HepG2 (cell line): ENCODE measurements around the gene MUSK. TPM values are rescaled to one million over a fixed set of nuclear protein-coding genes. Genes with fewer than 3 reads are reported as not detected.

Source experiments
- ATAC-seq: fragments of 200-7000 bp; cut with Tn5 transposase; 3 replicates; pipeline ENCODE4 v1.9.1; 2020; ENCODE audit warnings: mild to moderate bottlenecking, moderate library complexity
- BruUV-seq: library from RNA; stranded (reverse); fragments of 400-500 nt; replicated peaks from 2 replicates; lab custom pipeline; 2021; lab: Mats Ljungman, UMichigan
- CTCF ChIA-PET: fragments of 300-600 bp; formaldehyde crosslinking; extraction: SDS; loops from one replicate; lab custom pipeline; 2021; ENCODE audit warnings: low total read pairs, inconsistent platforms, low intra/inter-chr PET ratio; lab: Yijun Ruan, JAX
- POLR2A ChIA-PET: fragments of 350-600 bp; sonication (Branson Sonifier 250); formaldehyde crosslinking; loops from one replicate; lab custom pipeline; 2020; ENCODE audit warnings: antibody characterized with exemption, inconsistent platforms; lab: Yijun Ruan, JAX
- DNase-seq: peaks from one replicate; pipeline ENCODE4 v3.0.0-alpha.2; 2015; ENCODE audit warnings: low spot score
- FAIRE-seq: peaks from 3 replicates; lab custom pipeline; 2011; peaks lifted over from hg19 to GRCh38; lab: Jason Lieb, UNC
- H2AFZ ChIP-seq: one replicate; pipeline ENCODE4 v1.6.1; 2011; ENCODE audit warnings: low read length, inconsistent platforms
- H3K27ac ChIP-seq: fragments of 300-600 bp; 3 replicates; pipeline ENCODE4 v1.8.0; 2011; ENCODE audit warnings: mixed run types, mild to moderate bottlenecking, mixed read lengths, low read length, inconsistent platforms; ENCODE audit not compliant: insufficient read depth; ENCODE audit errors: extremely low read length
- H3K27me3 ChIP-seq, 2 experiments: fragments of 200-600 bp in 1 of 2; 2 replicates in 1 of 2; 3 replicates in 1 of 2; pipeline versions ENCODE4 v1.6.0 to v1.8.0; 2011; ENCODE audit warnings: low read length in 2 of 2, mild to moderate bottlenecking in 2 of 2, moderate library complexity in 2 of 2, inconsistent platforms in 1 of 2; ENCODE audit not compliant: insufficient read depth in 2 of 2, control insufficient read depth in 1 of 2
- H3K36me3 ChIP-seq, 2 experiments: fragments of 200-600 bp in 1 of 2; replicated peaks in 1 of 2; 2 replicates in 1 of 2; 3 replicates in 1 of 2; pipeline versions ENCODE4 v1.5.1 to v1.8.0; 2011; ENCODE audit warnings: low read length in 2 of 2, inconsistent platforms in 1 of 2; ENCODE audit not compliant: insufficient read depth in 2 of 2, control insufficient read depth in 1 of 2
- H3K4me1 ChIP-seq: 2 replicates; pipeline ENCODE4 v1.5.1; 2012; ENCODE audit warnings: low read length, inconsistent platforms; ENCODE audit not compliant: insufficient read depth
- H3K4me2 ChIP-seq: 2 replicates; pipeline ENCODE4 v1.6.0; 2011; ENCODE audit warnings: low read depth, low read length, inconsistent platforms
- H3K4me3 ChIP-seq, 3 experiments: fragments of 200-600 bp in 1 of 3; sonication (generic), shearing (Covaris generic) in 1 of 3; replicated peaks in 1 of 3; 2 replicates each; pipeline ENCODE4 v1.5.1; 2011 to 2016; ENCODE audit warnings: low read length in 3 of 3, inconsistent platforms in 2 of 3, low read depth in 2 of 3, mild to moderate bottlenecking in 2 of 3, control low read depth in 1 of 3, mixed read lengths in 1 of 3; ENCODE audit not compliant: insufficient read depth in 1 of 3
- H3K79me2 ChIP-seq: one replicate; pipeline ENCODE4 v1.6.1; 2011; ENCODE audit warnings: low read length, inconsistent platforms; ENCODE audit not compliant: insufficient read depth
- H3K9ac ChIP-seq: 2 replicates; pipeline ENCODE4 v1.6.0; 2011; ENCODE audit warnings: mild to moderate bottlenecking, low read depth, low read length, inconsistent platforms; ENCODE audit not compliant: insufficient read depth
- H3K9me3 ChIP-seq: 2 replicates; pipeline ENCODE4 v1.5.1; 2012; ENCODE audit warnings: mild to moderate bottlenecking, low read length
- H4K20me1 ChIP-seq: 2 replicates; pipeline ENCODE4 v1.6.0; 2011; ENCODE audit warnings: inconsistent platforms, mild to moderate bottlenecking, low read length, moderate library complexity; ENCODE audit not compliant: insufficient read depth
- CBX5 ChIP-seq: sonication (generic); formaldehyde crosslinking; IDR thresholded peaks from 2 replicates; pipeline ENCODE4 v1.4.0; 2020; ENCODE audit warnings: missing genetic modification reagents, borderline replicate concordance
- CREB3 ChIP-seq: sonication (generic); formaldehyde crosslinking; IDR thresholded peaks from 2 replicates; pipeline ENCODE4 v1.5.0; 2020; ENCODE audit warnings: missing genetic modification reagents
- MAF1 ChIP-seq: sonication (generic); formaldehyde crosslinking; IDR thresholded peaks from 2 replicates; pipeline ENCODE4 v1.5.0; 2020; ENCODE audit warnings: missing genetic modification reagents, borderline replicate concordance
- SP4 ChIP-seq: sonication (generic); formaldehyde crosslinking; IDR thresholded peaks from 2 replicates; pipeline ENCODE4 v1.8.1; 2023; ENCODE audit warnings: mild to moderate bottlenecking, missing genetic modification reagents
- ZBTB40 ChIP-seq, 2 experiments: fragments of 450-650 bp in 1 of 2; sonication (generic) in 1 of 2; formaldehyde crosslinking in 1 of 2; IDR thresholded peaks; 2 replicates each; pipeline versions ENCODE4 v1.6.1 to v1.8.0; 2016 to 2022; ENCODE audit warnings: antibody characterized with exemption in 1 of 2, mild to moderate bottlenecking in 1 of 2, missing genetic modification reagents in 1 of 2
- ZNF343 ChIP-seq: sonication (generic); formaldehyde crosslinking; IDR thresholded peaks from 2 replicates; pipeline ENCODE4 v1.4.0; 2020; ENCODE audit warnings: mild to moderate bottlenecking, missing genetic modification reagents
- ZNF350 ChIP-seq: sonication (generic); formaldehyde crosslinking; IDR thresholded peaks from 2 replicates; pipeline ENCODE4 v1.4.0; 2020; ENCODE audit warnings: mild to moderate bottlenecking, low read depth, missing genetic modification reagents, borderline replicate concordance
- WGBS: methylation state at CpG from one replicate; pipeline ENCODE4 v1.1.6; 2017; ENCODE audit warnings: low lambda C conversion rate; 5-methylcytosine and 5-hydroxymethylcytosine counted together
- in situ Hi-C: cut with HindIII; loops from 2 replicates; pipeline ENCODE4 v1.10.0; 2017; ENCODE audit warnings: low pct_unique_long_range_greater_than_20kb; ENCODE audit not compliant: extremely low pct_ligation_motif_present
- intact Hi-C: fragments of 100-400 bp; cut with micrococcal nuclease; formaldehyde crosslinking; loops from one replicate; pipeline ENCODE4 v1.10.0; 2022; ENCODE audit not compliant: unreplicated experiment
- polyA plus RNA-seq, 8 experiments: library from polyadenylated mRNA; depleted of rRNA in 3 of 8; stranded (reverse) in 7 of 8; unstranded in 1 of 8; fragments of >200 nt; fragmentation: Illumina TruSeq in 4 of 8; extraction: Trizol in 4 of 8; gene quantifications; 2 replicates each; pipeline versions ENCODE4 v1.2.1 to v1.2.3, GENCODE V29; 2011 to 2016; ENCODE audit warnings: low read depth in 4 of 8, missing spikeins in 1 of 8, mixed read lengths in 1 of 8; ENCODE audit not compliant: insufficient read depth in 1 of 8
- total RNA-seq, 5 experiments: library from RNA; depleted of rRNA; stranded (reverse); fragments of >200 nt; fragmentation: Illumina TruSeq; extraction: Trizol; gene quantifications; 2 replicates each; pipeline ENCODE4 v1.2.3, GENCODE V29; 2016; ENCODE audit warnings: low read depth in 1 of 5
- TF ChIP-seq, protein P1 (sequence below): sonication (generic); formaldehyde crosslinking; conservative IDR thresholded peaks from 2 replicates; pipeline ENCODE4 v1.4.0; 2020; ENCODE audit warnings: mild to moderate bottlenecking, missing genetic modification reagents, moderate library complexity

Gene MUSK
- total and polyA plus RNA-seq, 2 of the 13 experiments (the other 11 are each of a cell fraction or from before 2014, with no cell fraction given): not detected

GRCh38 chr9:110659891-110660541, 8.6 kb upstream of the MUSK start:
- H3K9me3 ChIP-seq: no peaks in the 10 kb centered on the region
- no peaks in the 10 kb centered on the region; a peak in 1 of 5 replicates for H3K27me3 ChIP-seq
- no TSS peak for BruUV-seq
- FAIRE-seq (no peak), ATAC-seq (no peak), DNase-seq (no peak)
- H3K27ac ChIP-seq: no peak overlapping the region
- no peaks in the 10 kb centered on the region for H3K4me1 ChIP-seq
- no peaks in the 10 kb centered on the region for H3K36me3 ChIP-seq
- no peak overlapping the region for H3K9ac ChIP-seq
- ChIA-PET POLR2A (no interaction called here), CTCF (no interaction called here)
- H3K79me2 ChIP-seq: no peaks in the 10 kb centered on the region
- H4K20me1 ChIP-seq: no peaks in the 10 kb centered on the region
- in situ Hi-C loops: no loop called here
- H3K4me2 ChIP-seq: no peak overlapping the region
- no peak overlapping the region for H2AFZ ChIP-seq
- intact Hi-C loops: no loop called here
- 3% methylated on average over 2 of the region's 2 CpGs for WGBS
- no peak overlapping the region for H3K4me3 ChIP-seq
- TF ChIP-seq ZNF350 (CRISPR knock-in tag): no peak
- no peak for TF ChIP-seq MAF1 (CRISPR knock-in tag)
- TF ChIP-seq, protein P1, sequence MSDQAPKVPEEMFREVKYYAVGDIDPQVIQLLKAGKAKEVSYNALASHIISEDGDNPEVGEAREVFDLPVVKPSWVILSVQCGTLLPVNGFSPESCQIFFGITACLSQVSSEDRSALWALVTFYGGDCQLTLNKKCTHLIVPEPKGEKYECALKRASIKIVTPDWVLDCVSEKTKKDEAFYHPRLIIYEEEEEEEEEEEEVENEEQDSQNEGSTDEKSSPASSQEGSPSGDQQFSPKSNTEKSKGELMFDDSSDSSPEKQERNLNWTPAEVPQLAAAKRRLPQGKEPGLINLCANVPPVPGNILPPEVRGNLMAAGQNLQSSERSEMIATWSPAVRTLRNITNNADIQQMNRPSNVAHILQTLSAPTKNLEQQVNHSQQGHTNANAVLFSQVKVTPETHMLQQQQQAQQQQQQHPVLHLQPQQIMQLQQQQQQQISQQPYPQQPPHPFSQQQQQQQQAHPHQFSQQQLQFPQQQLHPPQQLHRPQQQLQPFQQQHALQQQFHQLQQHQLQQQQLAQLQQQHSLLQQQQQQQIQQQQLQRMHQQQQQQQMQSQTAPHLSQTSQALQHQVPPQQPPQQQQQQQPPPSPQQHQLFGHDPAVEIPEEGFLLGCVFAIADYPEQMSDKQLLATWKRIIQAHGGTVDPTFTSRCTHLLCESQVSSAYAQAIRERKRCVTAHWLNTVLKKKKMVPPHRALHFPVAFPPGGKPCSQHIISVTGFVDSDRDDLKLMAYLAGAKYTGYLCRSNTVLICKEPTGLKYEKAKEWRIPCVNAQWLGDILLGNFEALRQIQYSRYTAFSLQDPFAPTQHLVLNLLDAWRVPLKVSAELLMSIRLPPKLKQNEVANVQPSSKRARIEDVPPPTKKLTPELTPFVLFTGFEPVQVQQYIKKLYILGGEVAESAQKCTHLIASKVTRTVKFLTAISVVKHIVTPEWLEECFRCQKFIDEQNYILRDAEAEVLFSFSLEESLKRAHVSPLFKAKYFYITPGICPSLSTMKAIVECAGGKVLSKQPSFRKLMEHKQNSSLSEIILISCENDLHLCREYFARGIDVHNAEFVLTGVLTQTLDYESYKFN (CRISPR knock-in tag): no peak
- no peak for TF ChIP-seq SP4 (CRISPR knock-in tag)
- no peak for TF ChIP-seq ZNF343 (CRISPR knock-in tag)
- TF ChIP-seq CREB3 (CRISPR knock-in tag): no peak
- no peak for TF ChIP-seq ZBTB40 (IDR thresholded peaks at IDR 0.05)
- TF ChIP-seq ZBTB40 (CRISPR knock-in tag; IDR thresholded peaks at IDR 0.05): no peak
- TF ChIP-seq CBX5 (CRISPR knock-in tag): no peak
